Measurements from ENCODE around the gene KIF3A.

Gene KIF3A

GRCh38 chr5:132661231-132662003 is 75.9 kb downstream of the KIF3A start:
- no peak for DNase-seq

- DNase-seq, result no peak
Observed at GRCh38 chr5:132659598-132660493, 77.5 kb downstream of the KIF3A start.

- no peak for DNase-seq
Observed at GRCh38 chr5:132658381-132659302, 78.7 kb downstream of the KIF3A start.

DNA sequence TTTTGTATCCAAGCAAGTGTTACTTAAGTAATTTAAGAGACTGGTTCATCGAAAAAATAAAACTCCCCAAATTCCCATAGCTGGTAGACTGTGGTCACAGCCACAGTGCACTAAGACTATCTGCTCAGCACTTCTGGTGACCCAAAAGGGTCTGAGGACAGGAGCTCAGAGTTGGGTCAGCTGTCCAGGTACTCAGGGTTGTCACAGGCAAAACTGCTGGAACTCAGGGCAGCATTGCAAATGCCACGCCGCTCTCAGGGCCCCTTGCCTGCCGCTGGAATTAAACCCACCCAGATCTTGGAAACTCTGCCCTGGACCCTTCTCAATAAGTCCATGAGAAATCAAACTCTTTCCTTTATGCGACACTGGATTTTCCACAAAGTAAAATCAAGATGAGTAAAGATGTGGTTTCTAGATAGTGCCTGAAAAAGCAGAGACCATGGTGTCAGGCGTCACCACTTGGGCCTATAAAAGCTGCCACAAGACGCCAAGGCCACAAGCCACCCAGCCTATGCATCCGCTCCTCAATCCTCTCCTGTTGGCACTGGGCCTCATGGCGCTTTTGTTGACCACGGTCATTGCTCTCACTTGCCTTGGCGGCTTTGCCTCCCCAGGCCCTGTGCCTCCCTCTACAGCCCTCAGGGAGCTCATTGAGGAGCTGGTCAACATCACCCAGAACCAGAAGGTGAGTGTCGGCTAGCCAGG is 79.5 kb downstream of the KIF3A start, which contains the start of gene IL13:
IL13 (plus strand) TSS at position 498 of the 705 bp plus-strand sequence; CDS start at position 512, 14 bp downstream.
- no peak for DNase-seq

GRCh38 chr5:132656774-132657355 is 80.5 kb downstream of the KIF3A start:
- no peak for DNase-seq

GRCh38 chr5:132655821-132656773 is 81.2 kb downstream of the KIF3A start:
- DNase-seq, result no peak

- no peak for DNase-seq
Observed at GRCh38 chr5:132653716-132654115, 83.6 kb downstream of the KIF3A start.

DNA sequence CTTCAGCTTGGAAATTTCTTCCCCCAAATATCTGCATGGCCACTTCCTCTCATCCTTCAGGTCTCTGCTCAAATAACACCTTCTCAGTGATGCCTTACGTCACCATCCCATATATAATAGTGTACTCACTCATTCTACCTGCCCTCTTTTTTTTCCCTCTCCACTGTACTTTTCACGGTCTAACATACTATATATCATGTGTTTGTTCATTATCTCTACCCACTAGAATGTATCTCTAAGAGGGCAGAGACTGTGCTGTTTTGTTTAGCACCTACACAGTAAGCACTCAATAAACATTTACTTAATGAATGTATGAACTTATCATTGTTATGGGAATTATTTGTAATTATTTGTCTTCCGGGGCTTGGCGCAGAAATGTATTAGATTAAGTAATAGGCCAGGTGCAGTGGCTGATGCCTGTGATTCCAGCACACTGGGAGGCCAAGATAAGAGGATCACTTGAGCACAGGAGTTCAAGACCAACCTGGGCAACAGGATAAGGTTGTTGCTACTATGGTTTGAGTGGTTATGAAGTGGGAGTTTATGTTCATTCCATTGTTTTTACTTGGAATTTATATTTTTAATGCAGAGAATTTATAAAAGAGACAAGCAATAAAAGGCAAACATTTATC is 85.4 kb downstream of the KIF3A start:
- DNase-seq, result no peak

DNA sequence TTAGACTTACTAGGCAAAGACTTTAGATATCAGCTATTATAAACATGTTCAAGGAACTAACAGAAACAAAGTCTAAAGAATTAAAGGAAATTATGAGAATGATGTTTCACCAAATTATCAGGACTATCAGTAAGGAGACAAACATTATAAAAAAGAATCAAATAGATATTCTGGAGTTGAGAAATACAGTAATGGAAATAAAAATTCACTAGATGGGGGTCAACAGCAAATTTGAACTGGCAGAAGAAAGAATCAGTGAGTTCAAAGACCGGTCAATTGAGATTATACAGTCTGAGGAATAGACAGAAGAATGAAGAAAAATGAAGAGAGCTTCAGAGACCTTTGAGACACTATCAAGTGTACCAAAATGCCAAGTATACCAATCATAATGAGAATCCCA is 89.0 kb downstream of the KIF3A start:
- no peak for DNase-seq

GRCh38 chr5:132647473-132647872 is 89.9 kb downstream of the KIF3A start:
- no peak for DNase-seq

GRCh38 chr5:132646583-132647266 is 90.6 kb downstream of the KIF3A start:
- no peak for DNase-seq

DNA sequence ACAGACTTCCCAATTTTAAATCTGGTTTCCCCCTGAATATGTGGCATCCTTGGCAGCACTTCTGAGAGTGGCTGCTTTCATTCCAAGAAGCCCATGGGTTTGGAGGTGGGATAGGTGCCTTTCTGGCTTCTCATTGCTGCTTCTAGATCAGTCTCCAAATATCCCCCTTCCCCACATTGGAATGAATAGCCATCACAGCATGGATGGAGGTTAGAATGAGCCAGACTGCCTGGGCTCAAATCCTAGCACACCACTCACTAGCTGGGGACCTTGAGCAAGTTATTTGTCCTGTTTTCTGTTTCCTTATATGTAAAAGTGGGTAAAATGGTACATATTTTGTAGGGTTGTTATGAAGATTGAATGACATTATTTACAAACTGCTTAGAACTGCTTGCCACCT is 93.2 kb downstream of the KIF3A start:
- DNase-seq, result no peak
